ENCODE data around the gene FAM200A.
"Not testable (repeated sequence)": the region's sequence is repeated elsewhere in the genome, so short reads cannot be mapped to it uniquely, and the experiment has no call there.

The FAM200A gene

GRCh38 chr7:99596408-99596955 lies 44.6 kb upstream of the FAM200A start:
- Histone ChIP-seq H3K9ac (ENCODE audit: low read depth, low read length) (no peak overlapping the region), H4K20me1 (ENCODE audit: insufficient read depth, low read length) (no peaks in the 10 kb centered on the region), H3K79me2 (ENCODE audit: insufficient read depth, low read length) (no peaks in the 10 kb centered on the region), H3K36me3 (ENCODE audit: insufficient read depth, low read length) (no peaks in the 10 kb centered on the region), H3K4me2 (ENCODE audit: insufficient read depth, low read length) (no peak overlapping the region), H3K9me3 (ENCODE audit: insufficient read depth, low read length, severe bottlenecking) (no peaks in the 10 kb centered on the region), H3K27me3 (ENCODE audit: insufficient read depth, low read length, poor library complexity) (no peaks in the 10 kb centered on the region), H3K4me3 (ENCODE audit: low read depth in 1 of 2, low read length in 2 of 2) (no peak overlapping the region), H3K27ac (ENCODE audit: low read length) (no peak overlapping the region), H2AFZ (ENCODE audit: low read depth, low read length) (no peak overlapping the region), H3K4me1 (ENCODE audit: insufficient read depth, low read length) (no peaks in the 10 kb centered on the region)
- TF ChIP-seq EZH2 (IDR thresholded peaks at IDR 0.05; ENCODE audit: borderline replicate concordance, low read depth, low read length, severe bottlenecking) (no peak), CTCF (IDR thresholded peaks at IDR 0.05; ENCODE audit: borderline replicate concordance, extremely low read depth, low read length, poor library complexity, severe bottlenecking) (no peak)
- DNase-seq: no peak
- no peak for ATAC-seq (ENCODE audit: insufficient read depth, low read depth)

GRCh38 chr7:99594948-99595745 lies 43.2 kb upstream of the FAM200A start:
- H4K20me1 ChIP-seq (ENCODE audit: insufficient read depth, low read length): no peaks in the 10 kb centered on the region
- no peak overlapping the region for H3K4me3 ChIP-seq (ENCODE audit: low read depth in 1 of 2, low read length in 2 of 2)
- ATAC-seq (ENCODE audit: insufficient read depth, low read depth) (peak; percentile 56), DNase-seq (no peak)
- H3K27ac ChIP-seq (ENCODE audit: low read length): no peak overlapping the region
- H3K9ac ChIP-seq (ENCODE audit: low read depth, low read length): no peak overlapping the region
- H3K9me3 ChIP-seq (ENCODE audit: insufficient read depth, low read length, severe bottlenecking): no peaks in the 10 kb centered on the region
- H3K4me1 ChIP-seq (ENCODE audit: insufficient read depth, low read length): no peaks in the 10 kb centered on the region
- no peak overlapping the region for H2AFZ ChIP-seq (ENCODE audit: low read depth, low read length)
- no peaks in the 10 kb centered on the region for H3K27me3 ChIP-seq (ENCODE audit: insufficient read depth, low read length, poor library complexity)
- H3K36me3 ChIP-seq (ENCODE audit: insufficient read depth, low read length): no peaks in the 10 kb centered on the region
- TF ChIP-seq CTCF (IDR thresholded peaks at IDR 0.05; ENCODE audit: borderline replicate concordance, extremely low read depth, low read length, poor library complexity, severe bottlenecking) (no peak), EZH2 (IDR thresholded peaks at IDR 0.05; ENCODE audit: borderline replicate concordance, low read depth, low read length, severe bottlenecking) (no peak)
- no peaks in the 10 kb centered on the region for H3K79me2 ChIP-seq (ENCODE audit: insufficient read depth, low read length)
- no peak overlapping the region for H3K4me2 ChIP-seq (ENCODE audit: insufficient read depth, low read length)

GRCh38 chr7:99588868-99589267 lies 37.0 kb upstream of the FAM200A start:
- H3K4me2 ChIP-seq (ENCODE audit: insufficient read depth, low read length): no peak overlapping the region
- H3K9ac ChIP-seq (ENCODE audit: low read depth, low read length): no peak overlapping the region
- H3K4me1 ChIP-seq (ENCODE audit: insufficient read depth, low read length): no peaks in the 10 kb centered on the region
- H3K9me3 ChIP-seq (ENCODE audit: insufficient read depth, low read length, severe bottlenecking): no peaks in the 10 kb centered on the region
- H3K4me3 ChIP-seq (ENCODE audit: low read depth in 1 of 2, low read length in 2 of 2): no peak overlapping the region
- no peaks in the 10 kb centered on the region for H3K79me2 ChIP-seq (ENCODE audit: insufficient read depth, low read length)
- no peak for ATAC-seq (ENCODE audit: insufficient read depth, low read depth)
- no peak for TF ChIP-seq EZH2 (IDR thresholded peaks at IDR 0.05; ENCODE audit: borderline replicate concordance, low read depth, low read length, severe bottlenecking)
- no peak for TF ChIP-seq CTCF (IDR thresholded peaks at IDR 0.05; ENCODE audit: borderline replicate concordance, extremely low read depth, low read length, poor library complexity, severe bottlenecking)
- H3K36me3 ChIP-seq (ENCODE audit: insufficient read depth, low read length): no peaks in the 10 kb centered on the region
- no peak overlapping the region for H2AFZ ChIP-seq (ENCODE audit: low read depth, low read length)
- no peaks in the 10 kb centered on the region for H3K27me3 ChIP-seq (ENCODE audit: insufficient read depth, low read length, poor library complexity)
- no peak for DNase-seq
- no peak overlapping the region for H3K27ac ChIP-seq (ENCODE audit: low read length)
- no peaks in the 10 kb centered on the region for H4K20me1 ChIP-seq (ENCODE audit: insufficient read depth, low read length)

- not testable (repeated sequence) for DNase-seq; H3K79me2 ChIP-seq (ENCODE audit: insufficient read depth, low read length); H3K4me3 ChIP-seq (ENCODE audit: low read depth in 1 of 2, low read length in 2 of 2); H3K9me3 ChIP-seq (ENCODE audit: insufficient read depth, low read length, severe bottlenecking); H3K36me3 ChIP-seq (ENCODE audit: insufficient read depth, low read length); H3K4me2 ChIP-seq (ENCODE audit: insufficient read depth, low read length); H3K27ac ChIP-seq (ENCODE audit: low read length); ATAC-seq (ENCODE audit: insufficient read depth, low read depth); H3K27me3 ChIP-seq (ENCODE audit: insufficient read depth, low read length, poor library complexity); H3K4me1 ChIP-seq (ENCODE audit: insufficient read depth, low read length); H4K20me1 ChIP-seq (ENCODE audit: insufficient read depth, low read length); H2AFZ ChIP-seq (ENCODE audit: low read depth, low read length); H3K9ac ChIP-seq (ENCODE audit: low read depth, low read length)
These were observed 28.9 kb upstream of the FAM200A start for GRCh38 chr7:99580778-99581332.
